NB4 (cell line): ENCODE measurements around the gene DMWD.

ENCODE experiments used
- CTCF ChIP-seq: IDR thresholded peaks from one replicate; pipeline ENCODE4 v1.5.1; 2012; ENCODE audit warnings: low read depth, low read length
- MAX ChIP-seq: IDR thresholded peaks from 2 replicates; pipeline ENCODE4 v1.6.1; 2011; ENCODE audit warnings: low read depth, low read length
- MYC ChIP-seq: IDR thresholded peaks from 2 replicates; pipeline ENCODE4 v1.6.1; 2011; ENCODE audit warnings: low read depth, low read length
- POLR2A ChIP-seq: IDR thresholded peaks from 2 replicates; pipeline ENCODE4 v1.6.1; 2011; ENCODE audit warnings: mild to moderate bottlenecking; ENCODE audit not compliant: insufficient read length; ENCODE audit errors: extremely low read depth

DNA sequence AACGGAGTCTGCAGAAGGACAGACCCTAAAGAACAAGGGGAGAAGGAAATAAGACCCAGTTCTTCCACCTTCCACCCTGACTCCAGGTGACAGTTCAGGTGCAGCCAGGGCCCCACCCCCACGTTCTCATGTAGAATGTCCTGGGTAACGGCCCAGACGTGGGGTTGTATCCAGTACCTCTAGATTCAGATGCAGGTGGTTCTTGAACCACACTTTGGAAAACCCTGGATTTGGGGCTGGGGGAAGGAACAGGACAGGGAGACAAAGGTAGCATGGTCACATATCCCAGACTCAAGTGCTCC is 12.5 kb downstream of the DMWD start:
- TF ChIP-seq CTCF (no peak), POLR2A (no peak), MAX (no peak), MYC (no peak)
